OCI-LY7 (cell line): Measurements from ENCODE around the gene PIP5K1C. TPM values are rescaled to one million over a fixed set of nuclear protein-coding genes. Genes with fewer than 3 reads are reported as not detected.
A peak's percentile ranks its signal among the peaks of the same experiment; 100 is the strongest.

Source experiments
- BruUV-seq: library from RNA; stranded (reverse); fragments of 400-500 nt; replicated peaks from 2 replicates; lab custom pipeline; 2021; lab: Mats Ljungman, UMichigan
- CTCF ChIA-PET: fragments of 300-600 bp; sonication (Branson Sonifier 250); formaldehyde crosslinking; loops from one replicate; lab custom pipeline; 2022; ENCODE audit warnings: antibody characterized with exemption; ENCODE audit not compliant: unreplicated experiment; lab: Charles Lee
- POLR2A ChIA-PET: fragments of 300-600 bp; sonication (Branson Sonifier 250); formaldehyde crosslinking; loops from one replicate; lab custom pipeline; 2022; ENCODE audit warnings: antibody characterized with exemption; lab: Charles Lee
- DNase-seq: peaks from one replicate; pipeline ENCODE4 v3.0.0-alpha.2; 2015; ENCODE audit warnings: low spot score
- H2AFZ ChIP-seq: fragments of 200-600 bp; sonication (generic), shearing (Covaris generic); 2 replicates; pipeline ENCODE4 v1.6.1; 2014; ENCODE audit warnings: mild to moderate bottlenecking, antibody characterized with exemption, low read length, moderate library complexity
- H3K27ac ChIP-seq: fragments of 200-600 bp; sonication (generic); 2 replicates; pipeline ENCODE4 v1.5.1; 2014; ENCODE audit warnings: mixed run types, low read depth, mild to moderate bottlenecking, moderate library complexity, low read length, inconsistent platforms; ENCODE audit not compliant: poor library complexity, severe bottlenecking
- H3K36me3 ChIP-seq: fragments of 200-600 bp; sonication (generic); 2 replicates; pipeline ENCODE4 v1.6.1; 2014; ENCODE audit warnings: mild to moderate bottlenecking, antibody characterized with exemption, low read length, moderate library complexity, mixed read lengths; ENCODE audit not compliant: insufficient read depth
- H3K4me1 ChIP-seq: fragments of 200-600 bp; sonication (generic); 2 replicates; pipeline ENCODE4 v1.5.1; 2014; ENCODE audit warnings: mild to moderate bottlenecking, low read length; ENCODE audit not compliant: insufficient read depth, poor library complexity, severe bottlenecking
- H3K4me2 ChIP-seq: fragments of 200-600 bp; sonication (generic); 2 replicates; pipeline ENCODE4 v1.6.1; 2014; ENCODE audit warnings: mild to moderate bottlenecking, low read length
- H3K4me3 ChIP-seq: fragments of 200-600 bp; sonication (generic); 2 replicates; pipeline ENCODE4 v1.5.1; 2014; ENCODE audit warnings: mild to moderate bottlenecking, low read depth, low read length; ENCODE audit not compliant: poor library complexity, severe bottlenecking
- H3K79me2 ChIP-seq: fragments of 200-600 bp; sonication (generic); 2 replicates; pipeline ENCODE4 v1.6.1; 2016; ENCODE audit warnings: low read depth, mild to moderate bottlenecking, low read length, moderate library complexity, mixed read lengths; ENCODE audit not compliant: insufficient read depth
- H3K9me2 ChIP-seq: fragments of 200-600 bp; sonication (generic); 2 replicates; pipeline ENCODE4 v1.6.1; 2016; ENCODE audit warnings: mild to moderate bottlenecking, low read length, mixed read lengths; ENCODE audit not compliant: insufficient read depth
- H3K9me3 ChIP-seq: fragments of 200-600 bp; sonication (generic); 2 replicates; pipeline ENCODE4 v1.6.1; 2014; ENCODE audit warnings: mild to moderate bottlenecking, mixed run types, low read length, mixed read lengths
- H4K20me1 ChIP-seq: fragments of 200-600 bp; sonication (generic); 2 replicates; pipeline ENCODE4 v1.6.1; 2014; ENCODE audit warnings: mild to moderate bottlenecking, antibody characterized with exemption, low read length, moderate library complexity, mixed read lengths; ENCODE audit not compliant: insufficient read depth
- EZH2phosphoT487 ChIP-seq: fragments of 200-600 bp; sonication (generic); IDR thresholded peaks from 2 replicates; pipeline ENCODE4 v1.6.1; 2018; ENCODE audit warnings: low read depth, borderline replicate concordance, mild to moderate bottlenecking, mixed run types, antibody characterized with exemption, low read length, moderate library complexity, mixed read lengths
- intact Hi-C: fragments of 100-400 bp; cut with micrococcal nuclease; formaldehyde crosslinking; loops from one replicate; pipeline ENCODE4 v1.10.0; 2022; ENCODE audit not compliant: unreplicated experiment
- total RNA-seq, 2 experiments: library from RNA; depleted of rRNA in 1 of 2; stranded (reverse); fragments of >200 nt in 1 of 2; shearing (Covaris generic) in 1 of 2; gene quantifications; 2 replicates each; pipeline ENCODE4 v1.2.3, GENCODE V29; 2014 to 2022
- TF ChIP-seq, protein P1 (sequence below): fragments of 200-600 bp; sonication (generic); conservative IDR thresholded peaks from 2 replicates; pipeline ENCODE4 v1.5.1; 2014; ENCODE audit warnings: mild to moderate bottlenecking, antibody characterized with exemption, low read length, moderate library complexity, mixed read lengths

The PIP5K1C gene
- total RNA-seq, 2 experiments from 2014 or later, result 7.6 to 15.1 TPM

DNA sequence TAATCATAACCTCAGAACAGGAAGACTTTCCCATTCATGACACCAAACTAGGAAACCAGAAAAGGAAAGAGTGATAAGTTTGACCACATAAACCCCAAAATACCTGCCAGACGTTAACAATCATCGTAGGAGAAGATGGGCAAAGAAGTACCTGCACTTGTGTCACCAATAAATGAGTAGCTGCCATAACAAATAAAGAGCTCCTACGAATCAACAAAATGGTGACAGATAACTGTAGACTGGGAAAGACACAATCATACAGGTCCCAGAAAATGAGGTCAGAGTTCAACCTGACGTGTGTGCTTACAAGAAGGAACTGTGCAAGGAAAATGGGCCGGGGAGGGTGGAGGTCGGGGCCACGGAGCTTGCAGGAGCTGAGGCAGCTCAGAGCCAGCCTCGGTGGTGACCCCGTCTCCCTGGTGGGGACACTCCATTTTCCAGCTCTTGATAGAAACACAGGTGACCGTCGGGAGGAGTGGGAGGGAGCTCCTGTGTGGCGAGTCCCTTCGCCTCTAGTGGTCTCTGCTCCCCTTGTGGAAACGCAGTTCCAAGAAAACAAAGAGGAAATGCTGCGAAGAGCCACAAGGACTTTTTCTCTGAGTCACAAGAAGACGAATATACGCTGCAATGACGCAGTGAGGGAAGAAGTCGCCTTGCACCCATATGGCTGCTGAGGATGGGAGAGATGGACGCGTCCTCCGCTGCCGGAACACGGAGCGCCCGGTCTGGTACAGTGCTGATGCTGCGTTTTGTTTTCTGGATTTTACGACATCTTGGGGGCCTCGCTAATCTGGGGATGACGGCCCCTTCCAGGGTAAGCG is 9.5 kb downstream of the PIP5K1C start:
- intact Hi-C loops, result no loop called here
- H3K36me3 ChIP-seq, result no peaks in the 10 kb centered on the region
- no peak for DNase-seq
- BruUV-seq, result no TSS peak
- H3K4me3 ChIP-seq, result no peak overlapping the region
- no peaks in the 10 kb centered on the region for H3K9me2 ChIP-seq
- H3K79me2 ChIP-seq, result no peaks in the 10 kb centered on the region
- H3K4me2 ChIP-seq, result no peak overlapping the region
- no peak overlapping the region for H3K27ac ChIP-seq
- no peaks in the 10 kb centered on the region for H4K20me1 ChIP-seq
- POLR2A ChIA-PET, result interaction anchor here (0.6 to 0.7 kb wide), 2 partner anchors 137 to 642 kb away, joined by 3 to 4 read pairs; no protein-coding TSS in a partner anchor
- H3K4me1 ChIP-seq, result peaks cover 13% of the 10 kb centered on the region
- H2AFZ ChIP-seq, result no peak overlapping the region
- CTCF ChIA-PET, result no interaction called here
- TF ChIP-seq, protein P1, sequence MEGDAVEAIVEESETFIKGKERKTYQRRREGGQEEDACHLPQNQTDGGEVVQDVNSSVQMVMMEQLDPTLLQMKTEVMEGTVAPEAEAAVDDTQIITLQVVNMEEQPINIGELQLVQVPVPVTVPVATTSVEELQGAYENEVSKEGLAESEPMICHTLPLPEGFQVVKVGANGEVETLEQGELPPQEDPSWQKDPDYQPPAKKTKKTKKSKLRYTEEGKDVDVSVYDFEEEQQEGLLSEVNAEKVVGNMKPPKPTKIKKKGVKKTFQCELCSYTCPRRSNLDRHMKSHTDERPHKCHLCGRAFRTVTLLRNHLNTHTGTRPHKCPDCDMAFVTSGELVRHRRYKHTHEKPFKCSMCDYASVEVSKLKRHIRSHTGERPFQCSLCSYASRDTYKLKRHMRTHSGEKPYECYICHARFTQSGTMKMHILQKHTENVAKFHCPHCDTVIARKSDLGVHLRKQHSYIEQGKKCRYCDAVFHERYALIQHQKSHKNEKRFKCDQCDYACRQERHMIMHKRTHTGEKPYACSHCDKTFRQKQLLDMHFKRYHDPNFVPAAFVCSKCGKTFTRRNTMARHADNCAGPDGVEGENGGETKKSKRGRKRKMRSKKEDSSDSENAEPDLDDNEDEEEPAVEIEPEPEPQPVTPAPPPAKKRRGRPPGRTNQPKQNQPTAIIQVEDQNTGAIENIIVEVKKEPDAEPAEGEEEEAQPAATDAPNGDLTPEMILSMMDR, result no peak
- TF ChIP-seq EZH2phosphoT487, result no peak
- H3K9me3 ChIP-seq, result no peaks in the 10 kb centered on the region

DNA sequence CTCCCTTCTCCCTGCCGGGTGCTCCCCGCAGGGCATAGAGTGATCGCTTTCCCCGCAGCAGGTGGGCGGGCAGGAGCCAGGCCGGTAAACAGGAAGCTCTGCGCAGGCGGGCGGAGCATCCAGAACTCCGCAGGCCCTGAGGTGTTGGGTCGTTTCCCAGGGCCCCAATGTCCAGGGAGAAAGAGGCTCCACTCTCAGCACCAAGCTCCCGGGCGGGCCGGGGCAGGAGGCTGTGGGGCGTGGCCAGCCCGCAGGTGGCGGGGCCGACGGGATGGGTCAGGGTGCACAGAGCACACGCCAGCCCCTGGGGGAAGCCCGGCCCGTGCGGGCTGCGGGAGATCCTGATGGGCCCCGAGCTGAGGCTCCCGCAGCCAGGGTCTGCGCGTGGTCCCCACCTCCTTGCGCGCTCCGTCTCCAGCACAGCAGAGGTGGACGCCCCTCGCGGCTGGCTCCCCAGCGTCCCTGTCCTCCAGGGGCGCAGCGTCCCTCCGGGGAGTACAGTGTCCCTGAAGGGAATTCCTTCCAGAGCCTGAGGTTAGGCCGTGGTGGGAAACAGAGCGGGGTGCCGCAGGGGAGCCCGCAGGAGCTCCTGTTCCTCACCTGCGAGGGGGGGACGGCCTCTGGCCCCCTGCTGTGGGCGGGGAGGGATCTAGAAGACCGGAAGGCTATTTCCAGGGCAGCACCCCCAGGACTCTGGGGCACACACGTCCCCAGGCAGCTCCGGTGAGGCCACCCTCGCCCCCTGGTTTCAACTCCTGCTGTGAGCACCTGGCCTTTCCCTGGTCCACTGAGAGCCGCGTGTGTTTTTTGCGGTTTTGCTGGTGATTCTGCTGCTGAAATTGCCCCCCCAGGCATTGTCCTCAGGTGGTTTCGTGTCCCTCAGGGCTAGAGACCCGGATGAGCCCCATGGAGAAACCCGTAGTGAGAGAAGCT is 12.2 kb downstream of the PIP5K1C start:
- TF ChIP-seq EZH2phosphoT487, result no peak
- TF ChIP-seq, protein P1, result no peak
- CTCF ChIA-PET, result interaction anchor here (0.6 kb wide), 1 partner anchor 207 kb away, joined by 3 read pairs; no protein-coding TSS in a partner anchor
- no peaks in the 10 kb centered on the region for H4K20me1 ChIP-seq
- peaks cover 13% of the 10 kb centered on the region for H3K4me1 ChIP-seq
- H2AFZ ChIP-seq, result no peak overlapping the region
- H3K4me3 ChIP-seq, result no peak overlapping the region
- intact Hi-C loops, result no loop called here
- no peaks in the 10 kb centered on the region for H3K79me2 ChIP-seq
- peak; percentile 31 for DNase-seq
- peaks cover 11% of the 10 kb centered on the region for H3K36me3 ChIP-seq
- 0 out of 2 replicates have a peak, but pooled peaks cover 7% of the 10 kb centered on the region for H3K9me3 ChIP-seq
- no TSS peak for BruUV-seq
- POLR2A ChIA-PET, result no interaction called here
- H3K27ac ChIP-seq, result no peak overlapping the region
- no peaks in the 10 kb centered on the region for H3K9me2 ChIP-seq
- H3K4me2 ChIP-seq, result peak overlapping the region; percentile 5
